HEK293 (cell line): ENCODE data around the gene PRCD.
A peak's percentile ranks its signal among the peaks of the same experiment; 100 is the strongest.

ENCODE experiments used
- CTCF ChIA-PET: fragments of 350-600 bp; formaldehyde crosslinking; extraction: SDS; loops from one replicate; lab custom pipeline; 2021; ENCODE audit warnings: antibody characterized with exemption; lab: Yijun Ruan, JAX
- POLR2A ChIA-PET: fragments of 300-600 bp; formaldehyde crosslinking; extraction: SDS; loops from one replicate; lab custom pipeline; 2020; ENCODE audit warnings: antibody characterized with exemption, inconsistent platforms; lab: Yijun Ruan, JAX
- H3K27ac ChIP-seq: fragments of 200-500 bp; sonication (Bioruptor generic); 2 replicates; pipeline ENCODE4 v1.5.1; 2014; ENCODE audit warnings: low read depth, low read length, control low read depth, inconsistent platforms; ENCODE audit errors: extremely low read depth
- H3K36me3 ChIP-seq, 2 experiments: fragments of 200-500 bp in 1 of 2; sonication (Bioruptor generic) in 1 of 2; 1 replicate in 1 of 2; 2 replicates in 1 of 2; pipeline ENCODE4 v1.5.1; 2014 to 2017; ENCODE audit warnings: inconsistent platforms in 2 of 2, low read length in 2 of 2; ENCODE audit not compliant: control insufficient read depth in 2 of 2, insufficient read depth in 1 of 2
- H3K4me1 ChIP-seq: fragments of 200-500 bp; sonication (Bioruptor generic); 2 replicates; pipeline ENCODE4 v1.5.1; 2014; ENCODE audit warnings: mild to moderate bottlenecking, low read length, inconsistent platforms; ENCODE audit not compliant: control insufficient read depth, insufficient read depth
- H3K4me3 ChIP-seq: 2 replicates; pipeline ENCODE4 v1.5.1; 2011; ENCODE audit warnings: low read depth, mild to moderate bottlenecking, control low read depth, low read length, moderate library complexity
- H3K9me3 ChIP-seq: fragments of 200-500 bp; sonication (Bioruptor generic); 2 replicates; pipeline ENCODE4 v1.5.1; 2014; ENCODE audit warnings: low read depth, low read length, inconsistent platforms; ENCODE audit not compliant: control insufficient read depth, insufficient read depth
- ATF2 ChIP-seq: fragments of 450-650 bp; formaldehyde crosslinking; IDR thresholded peaks from 2 replicates; pipeline ENCODE4 v1.5.1; 2016; ENCODE audit warnings: missing biosample characterization, missing genetic modification characterization, low read depth
- BCL11A ChIP-seq: fragments of 450-650 bp; formaldehyde crosslinking; IDR thresholded peaks from 2 replicates; pipeline ENCODE4 v1.5.1; 2016; ENCODE audit warnings: low read depth, missing biosample characterization, missing genetic modification characterization
- FEZF1 ChIP-seq: fragments of 450-650 bp; formaldehyde crosslinking; IDR thresholded peaks from 2 replicates; pipeline ENCODE4 v1.5.1; 2016; ENCODE audit warnings: missing biosample characterization, missing genetic modification characterization
- GLIS1 ChIP-seq: fragments of 450-650 bp; formaldehyde crosslinking; IDR thresholded peaks from 2 replicates; pipeline ENCODE4 v1.5.1; 2016; ENCODE audit warnings: missing biosample characterization, missing genetic modification characterization
- MEIS1 ChIP-seq: sonication (generic); formaldehyde crosslinking; IDR thresholded peaks from 2 replicates; pipeline ENCODE4 v1.8.1; 2022; ENCODE audit warnings: missing genetic modification reagents, mild to moderate bottlenecking, borderline replicate concordance
- MYNN ChIP-seq: fragments of 450-650 bp; formaldehyde crosslinking; IDR thresholded peaks from 2 replicates; pipeline ENCODE4 v1.5.1; 2016; ENCODE audit warnings: missing biosample characterization, missing genetic modification characterization, borderline replicate concordance
- MZF1 ChIP-seq: fragments of 450-650 bp; formaldehyde crosslinking; IDR thresholded peaks from 2 replicates; pipeline ENCODE4 v1.5.1; 2017; ENCODE audit warnings: missing biosample characterization, missing genetic modification characterization, borderline replicate concordance
- PATZ1 ChIP-seq: fragments of 450-650 bp; formaldehyde crosslinking; IDR thresholded peaks from 2 replicates; pipeline ENCODE4 v1.5.1; 2016; ENCODE audit warnings: missing biosample characterization, missing genetic modification characterization
- PRDM4 ChIP-seq: fragments of 450-650 bp; formaldehyde crosslinking; IDR thresholded peaks from 2 replicates; pipeline ENCODE4 v1.5.1; 2017; ENCODE audit warnings: missing biosample characterization, missing genetic modification characterization
- SCRT1 ChIP-seq: fragments of 450-650 bp; formaldehyde crosslinking; IDR thresholded peaks from 2 replicates; pipeline ENCODE4 v1.5.1; 2016; ENCODE audit warnings: missing biosample characterization, missing genetic modification characterization, borderline replicate concordance
- ZBTB20 ChIP-seq: fragments of 450-650 bp; formaldehyde crosslinking; IDR thresholded peaks from 2 replicates; pipeline ENCODE4 v1.5.1; 2016; ENCODE audit warnings: missing biosample characterization, missing genetic modification characterization
- ZEB2 ChIP-seq: fragments of 450-650 bp; formaldehyde crosslinking; IDR thresholded peaks from 2 replicates; pipeline ENCODE4 v1.5.1; 2016; ENCODE audit warnings: missing biosample characterization, missing genetic modification characterization
- ZFP69B ChIP-seq: fragments of 450-650 bp; formaldehyde crosslinking; IDR thresholded peaks from 2 replicates; pipeline ENCODE4 v1.5.1; 2016; ENCODE audit warnings: missing biosample characterization, missing genetic modification characterization
- ZNF311 ChIP-seq: fragments of 450-650 bp; formaldehyde crosslinking; IDR thresholded peaks from 2 replicates; pipeline ENCODE4 v1.5.1; 2017; ENCODE audit warnings: missing biosample characterization, missing genetic modification characterization, borderline replicate concordance
- ZNF341 ChIP-seq: fragments of 450-650 bp; formaldehyde crosslinking; IDR thresholded peaks from 2 replicates; pipeline ENCODE4; 2016; ENCODE audit warnings: low read depth, missing biosample characterization, missing genetic modification characterization
- ZNF366 ChIP-seq: fragments of 450-650 bp; formaldehyde crosslinking; conservative IDR thresholded peaks from 2 replicates; pipeline ENCODE4 v1.5.1; 2016; ENCODE audit warnings: missing biosample characterization, missing genetic modification characterization
- ZNF394 ChIP-seq: fragments of 450-650 bp; formaldehyde crosslinking; IDR thresholded peaks from 2 replicates; pipeline ENCODE4 v1.5.1; 2016; ENCODE audit warnings: missing biosample characterization, missing genetic modification characterization, mild to moderate bottlenecking, moderate library complexity, borderline replicate concordance
- ZNF626 ChIP-seq: fragments of 450-650 bp; sonication (Bioruptor Pico); formaldehyde crosslinking; IDR thresholded peaks from 2 replicates; pipeline ENCODE4 v1.5.1; 2018; ENCODE audit warnings: missing biosample characterization, missing genetic modification characterization, inconsistent platforms
- ZNF629 ChIP-seq: fragments of 450-650 bp; formaldehyde crosslinking; IDR thresholded peaks from 2 replicates; pipeline ENCODE4 v1.5.1; 2017; ENCODE audit warnings: missing biosample characterization, missing genetic modification characterization
- ZNF639 ChIP-seq: fragments of 450-650 bp; formaldehyde crosslinking; IDR thresholded peaks from 2 replicates; pipeline ENCODE4 v1.5.1; 2016; ENCODE audit warnings: missing biosample characterization, missing genetic modification characterization
- ZNF692 ChIP-seq: fragments of 450-650 bp; formaldehyde crosslinking; IDR thresholded peaks from 2 replicates; pipeline ENCODE4 v1.5.1; 2016; ENCODE audit warnings: missing biosample characterization, missing genetic modification characterization
- ZSCAN30 ChIP-seq: fragments of 450-650 bp; IDR thresholded peaks from 2 replicates; pipeline ENCODE4 v1.5.1; 2018; ENCODE audit warnings: missing biosample characterization, mild to moderate bottlenecking, missing genetic modification characterization, moderate library complexity
- TF ChIP-seq, protein P1 (sequence below): fragments of 450-650 bp; formaldehyde crosslinking; IDR thresholded peaks from 2 replicates; pipeline ENCODE4 v1.5.0; 2017; ENCODE audit warnings: missing biosample characterization, missing genetic modification characterization, borderline replicate concordance
- TF ChIP-seq, protein P2 (sequence below): IDR thresholded peaks from 2 replicates; pipeline ENCODE4 v1.6.1; 2011; ENCODE audit warnings: mild to moderate bottlenecking, low read depth, low read length, borderline replicate concordance

PRCD gene

DNA sequence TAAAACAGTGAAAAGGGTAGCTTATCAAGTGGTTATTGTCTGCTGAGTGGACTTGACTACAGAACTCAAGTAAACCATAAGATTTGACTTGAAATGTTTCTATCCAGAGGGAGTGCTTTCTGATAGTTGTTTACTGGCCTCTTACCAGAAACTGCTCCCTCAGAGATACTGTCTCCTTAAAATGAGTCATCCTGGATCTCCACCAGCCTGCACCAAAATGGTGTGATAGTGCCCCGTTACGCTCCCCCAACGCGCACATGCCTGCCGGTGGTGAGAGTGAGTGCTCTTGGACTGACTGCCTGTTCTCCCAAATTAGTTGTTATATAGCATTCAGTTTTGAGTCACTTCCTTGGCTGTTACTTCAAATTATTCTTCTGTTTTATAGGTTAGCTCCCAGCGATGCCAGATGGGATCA, 22.9 kb downstream of the PRCD start:
- H3K4me3 ChIP-seq, result no peak overlapping the region
- peak overlapping the region; percentile 32; the same call in 1 of the 2 replicates for H3K27ac ChIP-seq
- H3K36me3 ChIP-seq, result peaks cover 46 to 91% of the 10 kb centered on the region in 2 experiments
- no peaks in the 10 kb centered on the region for H3K9me3 ChIP-seq
- H3K4me1 ChIP-seq, result peaks cover 18% of the 10 kb centered on the region
- ChIA-PET POLR2A (interaction anchor here (0.6 to 0.7 kb wide), 3 partner anchors 173 to 1608 kb away, joined by 3 read pairs; no protein-coding TSS in a partner anchor), CTCF (interaction anchor here (0.6 to 7.6 kb wide), 3 partner anchors 38 to 119 kb away, joined by 3 to 108 read pairs (median 69); no protein-coding TSS in a partner anchor)
- TF ChIP-seq ZNF394 (tag by site-specific recombination), result peak; percentile 30; the same call in 1 of the 2 replicates
- peak; percentile 85 for TF ChIP-seq ZNF366
- peak; percentile 73 for TF ChIP-seq ZNF341 (tag by site-specific recombination)
- TF ChIP-seq ZSCAN30 (tag by site-specific recombination), result 0 out of 2 replicates have a peak, but pooled peaks have one; percentile 39
- 0 out of 2 replicates have a peak, but pooled peaks have one; percentile 38 for TF ChIP-seq ZFP69B (tag by site-specific recombination)
- peak; percentile 65 for TF ChIP-seq ZEB2
- 0 out of 2 replicates have a peak, but pooled peaks have one; percentile 26 for TF ChIP-seq ZBTB20 (tag by site-specific recombination)
- no peak for TF ChIP-seq ZNF311
- peak; percentile 49 for TF ChIP-seq PATZ1 (tag by site-specific recombination)
- TF ChIP-seq MYNN (tag by site-specific recombination), result 0 out of 2 replicates have a peak, but pooled peaks have one; percentile 34
- peak; percentile 49; the same call in 1 of the 2 replicates for TF ChIP-seq MZF1 (tag by site-specific recombination)
- TF ChIP-seq MEIS1 (CRISPR knock-in tag), result no peak
- TF ChIP-seq GLIS1, result peak; percentile 43; the same call in 1 of the 2 replicates
- no peak for TF ChIP-seq ZNF692 (tag by site-specific recombination)
- no peak for TF ChIP-seq ATF2 (tag by site-specific recombination)
- TF ChIP-seq ZNF639 (tag by site-specific recombination), result 0 out of 2 replicates have a peak, but pooled peaks have one; percentile 20
- TF ChIP-seq, protein P1, sequence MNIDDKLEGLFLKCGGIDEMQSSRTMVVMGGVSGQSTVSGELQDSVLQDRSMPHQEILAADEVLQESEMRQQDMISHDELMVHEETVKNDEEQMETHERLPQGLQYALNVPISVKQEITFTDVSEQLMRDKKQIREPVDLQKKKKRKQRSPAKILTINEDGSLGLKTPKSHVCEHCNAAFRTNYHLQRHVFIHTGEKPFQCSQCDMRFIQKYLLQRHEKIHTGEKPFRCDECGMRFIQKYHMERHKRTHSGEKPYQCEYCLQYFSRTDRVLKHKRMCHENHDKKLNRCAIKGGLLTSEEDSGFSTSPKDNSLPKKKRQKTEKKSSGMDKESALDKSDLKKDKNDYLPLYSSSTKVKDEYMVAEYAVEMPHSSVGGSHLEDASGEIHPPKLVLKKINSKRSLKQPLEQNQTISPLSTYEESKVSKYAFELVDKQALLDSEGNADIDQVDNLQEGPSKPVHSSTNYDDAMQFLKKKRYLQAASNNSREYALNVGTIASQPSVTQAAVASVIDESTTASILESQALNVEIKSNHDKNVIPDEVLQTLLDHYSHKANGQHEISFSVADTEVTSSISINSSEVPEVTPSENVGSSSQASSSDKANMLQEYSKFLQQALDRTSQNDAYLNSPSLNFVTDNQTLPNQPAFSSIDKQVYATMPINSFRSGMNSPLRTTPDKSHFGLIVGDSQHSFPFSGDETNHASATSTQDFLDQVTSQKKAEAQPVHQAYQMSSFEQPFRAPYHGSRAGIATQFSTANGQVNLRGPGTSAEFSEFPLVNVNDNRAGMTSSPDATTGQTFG (tag by site-specific recombination), result no peak
- TF ChIP-seq PRDM4 (tag by site-specific recombination), result 0 out of 2 replicates have a peak, but pooled peaks have one; percentile 28
- TF ChIP-seq FEZF1 (tag by site-specific recombination), result peak; percentile 60
- TF ChIP-seq ZNF626, result no peak
- TF ChIP-seq, protein P2, sequence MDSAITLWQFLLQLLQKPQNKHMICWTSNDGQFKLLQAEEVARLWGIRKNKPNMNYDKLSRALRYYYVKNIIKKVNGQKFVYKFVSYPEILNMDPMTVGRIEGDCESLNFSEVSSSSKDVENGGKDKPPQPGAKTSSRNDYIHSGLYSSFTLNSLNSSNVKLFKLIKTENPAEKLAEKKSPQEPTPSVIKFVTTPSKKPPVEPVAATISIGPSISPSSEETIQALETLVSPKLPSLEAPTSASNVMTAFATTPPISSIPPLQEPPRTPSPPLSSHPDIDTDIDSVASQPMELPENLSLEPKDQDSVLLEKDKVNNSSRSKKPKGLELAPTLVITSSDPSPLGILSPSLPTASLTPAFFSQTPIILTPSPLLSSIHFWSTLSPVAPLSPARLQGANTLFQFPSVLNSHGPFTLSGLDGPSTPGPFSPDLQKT, result no peak
- peak; percentile 73; the same call in 1 of the 2 replicates for TF ChIP-seq ZNF629 (tag by site-specific recombination)
- TF ChIP-seq SCRT1, result no peak
- TF ChIP-seq BCL11A, result 0 out of 2 replicates have a peak, but pooled peaks have one; percentile 54
